HepG2 (cell line): ENCODE results near the gene SELENOW. TPM values are rescaled to one million over a fixed set of nuclear protein-coding genes. Genes with fewer than 3 reads are reported as not detected.

Experiments
- ATAC-seq: fragments of 200-7000 bp; cut with Tn5 transposase; 3 replicates; pipeline ENCODE4 v1.9.1; 2020; ENCODE audit warnings: mild to moderate bottlenecking, moderate library complexity
- BruUV-seq: library from RNA; stranded (reverse); fragments of 400-500 nt; replicated peaks from 2 replicates; lab custom pipeline; 2021; lab: Mats Ljungman, UMichigan
- CTCF ChIA-PET: fragments of 300-600 bp; formaldehyde crosslinking; extraction: SDS; loops from one replicate; lab custom pipeline; 2021; ENCODE audit warnings: low total read pairs, inconsistent platforms, low intra/inter-chr PET ratio; lab: Yijun Ruan, JAX
- POLR2A ChIA-PET: fragments of 350-600 bp; sonication (Branson Sonifier 250); formaldehyde crosslinking; loops from one replicate; lab custom pipeline; 2020; ENCODE audit warnings: antibody characterized with exemption, inconsistent platforms; lab: Yijun Ruan, JAX
- DNase-seq: peaks from one replicate; pipeline ENCODE4 v3.0.0-alpha.2; 2015; ENCODE audit warnings: low spot score
- FAIRE-seq: peaks from 3 replicates; lab custom pipeline; 2011; peaks lifted over from hg19 to GRCh38; lab: Jason Lieb, UNC
- H2AFZ ChIP-seq: one replicate; pipeline ENCODE4 v1.6.1; 2011; ENCODE audit warnings: low read length, inconsistent platforms
- H3K27ac ChIP-seq: fragments of 300-600 bp; 3 replicates; pipeline ENCODE4 v1.8.0; 2011; ENCODE audit warnings: mixed run types, mild to moderate bottlenecking, mixed read lengths, low read length, inconsistent platforms; ENCODE audit not compliant: insufficient read depth; ENCODE audit errors: extremely low read length
- H3K27me3 ChIP-seq, 2 experiments: fragments of 200-600 bp in 1 of 2; 2 replicates in 1 of 2; 3 replicates in 1 of 2; pipeline versions ENCODE4 v1.6.0 to v1.8.0; 2011; ENCODE audit warnings: low read length in 2 of 2, mild to moderate bottlenecking in 2 of 2, moderate library complexity in 2 of 2, inconsistent platforms in 1 of 2; ENCODE audit not compliant: insufficient read depth in 2 of 2, control insufficient read depth in 1 of 2
- H3K36me3 ChIP-seq, 2 experiments: fragments of 200-600 bp in 1 of 2; replicated peaks in 1 of 2; 2 replicates in 1 of 2; 3 replicates in 1 of 2; pipeline versions ENCODE4 v1.5.1 to v1.8.0; 2011; ENCODE audit warnings: low read length in 2 of 2, inconsistent platforms in 1 of 2; ENCODE audit not compliant: insufficient read depth in 2 of 2, control insufficient read depth in 1 of 2
- H3K4me1 ChIP-seq: 2 replicates; pipeline ENCODE4 v1.5.1; 2012; ENCODE audit warnings: low read length, inconsistent platforms; ENCODE audit not compliant: insufficient read depth
- H3K4me2 ChIP-seq: 2 replicates; pipeline ENCODE4 v1.6.0; 2011; ENCODE audit warnings: low read depth, low read length, inconsistent platforms
- H3K4me3 ChIP-seq, 3 experiments: fragments of 200-600 bp in 1 of 3; sonication (generic), shearing (Covaris generic) in 1 of 3; replicated peaks in 1 of 3; 2 replicates each; pipeline ENCODE4 v1.5.1; 2011 to 2016; ENCODE audit warnings: low read length in 3 of 3, inconsistent platforms in 2 of 3, low read depth in 2 of 3, mild to moderate bottlenecking in 2 of 3, control low read depth in 1 of 3, mixed read lengths in 1 of 3; ENCODE audit not compliant: insufficient read depth in 1 of 3
- H3K79me2 ChIP-seq: one replicate; pipeline ENCODE4 v1.6.1; 2011; ENCODE audit warnings: low read length, inconsistent platforms; ENCODE audit not compliant: insufficient read depth
- H3K9ac ChIP-seq: 2 replicates; pipeline ENCODE4 v1.6.0; 2011; ENCODE audit warnings: mild to moderate bottlenecking, low read depth, low read length, inconsistent platforms; ENCODE audit not compliant: insufficient read depth
- H3K9me3 ChIP-seq: 2 replicates; pipeline ENCODE4 v1.5.1; 2012; ENCODE audit warnings: mild to moderate bottlenecking, low read length
- H4K20me1 ChIP-seq: 2 replicates; pipeline ENCODE4 v1.6.0; 2011; ENCODE audit warnings: inconsistent platforms, mild to moderate bottlenecking, low read length, moderate library complexity; ENCODE audit not compliant: insufficient read depth
- DR1 ChIP-seq: sonication (generic); formaldehyde crosslinking; IDR thresholded peaks from 2 replicates; pipeline ENCODE4 v1.8.0; 2021; ENCODE audit warnings: mild to moderate bottlenecking, missing genetic modification reagents, inconsistent platforms
- KDM1A ChIP-seq: IDR thresholded peaks from 2 replicates; pipeline ENCODE4 v1.6.1; 2016; ENCODE audit warnings: missing compliant biosample characterization
- MIER2 ChIP-seq: IDR thresholded peaks from 2 replicates; pipeline ENCODE4 v1.6.1; 2016; ENCODE audit warnings: missing biosample characterization, missing genetic modification reagents
- MTF2 ChIP-seq: sonication (generic); formaldehyde crosslinking; IDR thresholded peaks from 2 replicates; pipeline ENCODE4 v1.5.0; 2020; ENCODE audit warnings: missing genetic modification reagents, borderline replicate concordance
- NCOA5 ChIP-seq: sonication (generic); formaldehyde crosslinking; IDR thresholded peaks from 2 replicates; pipeline ENCODE4 v1.4.0; 2020; ENCODE audit warnings: missing genetic modification reagents
- NFIC ChIP-seq: IDR thresholded peaks from 2 replicates; pipeline ENCODE4 v1.6.1; 2012; ENCODE audit warnings: mild to moderate bottlenecking, low read length, inconsistent platforms
- NFYB ChIP-seq: sonication (generic); formaldehyde crosslinking; IDR thresholded peaks from 2 replicates; pipeline ENCODE4 v1.4.0; 2020; ENCODE audit warnings: missing genetic modification reagents
- PHF20 ChIP-seq: sonication (generic); formaldehyde crosslinking; IDR thresholded peaks from 2 replicates; pipeline ENCODE4 v1.5.0; 2020; ENCODE audit warnings: mild to moderate bottlenecking, missing genetic modification reagents
- RAD21 ChIP-seq: fragments of 450-650 bp; formaldehyde crosslinking; IDR thresholded peaks from 2 replicates; pipeline ENCODE4 v1.5.0; 2020; ENCODE audit warnings: mild to moderate bottlenecking
- SCMH1 ChIP-seq: sonication (generic); formaldehyde crosslinking; IDR thresholded peaks from 2 replicates; pipeline ENCODE4 v1.9.0; 2021; ENCODE audit warnings: missing genetic modification reagents, mild to moderate bottlenecking, borderline replicate concordance
- SP1 ChIP-seq, 2 experiments: fragments of 450-650 bp in 1 of 2; sonication (generic) in 1 of 2; formaldehyde crosslinking in 1 of 2; IDR thresholded peaks; 2 replicates each; pipeline versions ENCODE4 v1.4.0 to v1.6.1; 2016 to 2020; ENCODE audit warnings: missing genetic modification reagents in 1 of 2
- ZFP36 ChIP-seq: fragments of 150-350 bp; IDR thresholded peaks from 2 replicates; pipeline ENCODE4 v1.6.1; 2018; ENCODE audit warnings: borderline replicate concordance, low read length, low read depth; ENCODE audit not compliant: partially characterized antibody
- ZMYM3 ChIP-seq: sonication (generic); formaldehyde crosslinking; IDR thresholded peaks from 2 replicates; pipeline ENCODE4 v1.5.1; 2020; ENCODE audit warnings: mild to moderate bottlenecking, missing genetic modification reagents
- ZNF136 ChIP-seq: sonication (generic); formaldehyde crosslinking; IDR thresholded peaks from 2 replicates; pipeline ENCODE4 v1.8.1; 2022; ENCODE audit warnings: low read depth, mild to moderate bottlenecking, moderate library complexity, missing genetic modification reagents
- ZNF460 ChIP-seq: sonication (generic); formaldehyde crosslinking; IDR thresholded peaks from 2 replicates; pipeline ENCODE4 v1.5.1; 2020; ENCODE audit warnings: missing genetic modification reagents, mild to moderate bottlenecking, borderline replicate concordance
- ZNF484 ChIP-seq: sonication (generic); formaldehyde crosslinking; IDR thresholded peaks from 2 replicates; pipeline ENCODE4 v1.5.1; 2020; ENCODE audit warnings: mild to moderate bottlenecking, low read depth, missing genetic modification reagents, borderline replicate concordance
- WGBS: methylation state at CpG from one replicate; pipeline ENCODE4 v1.1.6; 2017; ENCODE audit warnings: low lambda C conversion rate; 5-methylcytosine and 5-hydroxymethylcytosine counted together
- in situ Hi-C: cut with HindIII; loops from 2 replicates; pipeline ENCODE4 v1.10.0; 2017; ENCODE audit warnings: low pct_unique_long_range_greater_than_20kb; ENCODE audit not compliant: extremely low pct_ligation_motif_present
- intact Hi-C: fragments of 100-400 bp; cut with micrococcal nuclease; formaldehyde crosslinking; loops from one replicate; pipeline ENCODE4 v1.10.0; 2022; ENCODE audit not compliant: unreplicated experiment
- polyA plus RNA-seq, 8 experiments: library from polyadenylated mRNA; depleted of rRNA in 3 of 8; stranded (reverse) in 7 of 8; unstranded in 1 of 8; fragments of >200 nt; fragmentation: Illumina TruSeq in 4 of 8; extraction: Trizol in 4 of 8; gene quantifications; 2 replicates each; pipeline versions ENCODE4 v1.2.1 to v1.2.3, GENCODE V29; 2011 to 2016; ENCODE audit warnings: low read depth in 4 of 8, missing spikeins in 1 of 8, mixed read lengths in 1 of 8; ENCODE audit not compliant: insufficient read depth in 1 of 8
- total RNA-seq, 5 experiments: library from RNA; depleted of rRNA; stranded (reverse); fragments of >200 nt; fragmentation: Illumina TruSeq; extraction: Trizol; gene quantifications; 2 replicates each; pipeline ENCODE4 v1.2.3, GENCODE V29; 2016; ENCODE audit warnings: low read depth in 1 of 5
- TF ChIP-seq, protein P1 (sequence below): sonication (generic); formaldehyde crosslinking; conservative IDR thresholded peaks from 2 replicates; pipeline ENCODE4 v1.4.0; 2020; ENCODE audit warnings: missing genetic modification reagents
- TF ChIP-seq, protein P2 (sequence below): sonication (generic); formaldehyde crosslinking; IDR thresholded peaks from 2 replicates; pipeline ENCODE4 v1.5.1; 2020; ENCODE audit warnings: mild to moderate bottlenecking, moderate library complexity, missing genetic modification reagents
- TF ChIP-seq, protein P3 (sequence below): sonication (generic); IDR thresholded peaks from 2 replicates; pipeline ENCODE4 v1.6.1; 2016; ENCODE audit warnings: low read depth, borderline replicate concordance
- TF ChIP-seq, protein P4 (sequence below): IDR thresholded peaks from 2 replicates; pipeline ENCODE4 v1.6.1; 2016; ENCODE audit warnings: missing genetic modification reagents, missing compliant biosample characterization

The SELENOW gene
- total and polyA plus RNA-seq, 2 of the 13 experiments (the other 11 are each of a cell fraction or from before 2014, with no cell fraction given): 50.3 to 64.7 TPM

DNA sequence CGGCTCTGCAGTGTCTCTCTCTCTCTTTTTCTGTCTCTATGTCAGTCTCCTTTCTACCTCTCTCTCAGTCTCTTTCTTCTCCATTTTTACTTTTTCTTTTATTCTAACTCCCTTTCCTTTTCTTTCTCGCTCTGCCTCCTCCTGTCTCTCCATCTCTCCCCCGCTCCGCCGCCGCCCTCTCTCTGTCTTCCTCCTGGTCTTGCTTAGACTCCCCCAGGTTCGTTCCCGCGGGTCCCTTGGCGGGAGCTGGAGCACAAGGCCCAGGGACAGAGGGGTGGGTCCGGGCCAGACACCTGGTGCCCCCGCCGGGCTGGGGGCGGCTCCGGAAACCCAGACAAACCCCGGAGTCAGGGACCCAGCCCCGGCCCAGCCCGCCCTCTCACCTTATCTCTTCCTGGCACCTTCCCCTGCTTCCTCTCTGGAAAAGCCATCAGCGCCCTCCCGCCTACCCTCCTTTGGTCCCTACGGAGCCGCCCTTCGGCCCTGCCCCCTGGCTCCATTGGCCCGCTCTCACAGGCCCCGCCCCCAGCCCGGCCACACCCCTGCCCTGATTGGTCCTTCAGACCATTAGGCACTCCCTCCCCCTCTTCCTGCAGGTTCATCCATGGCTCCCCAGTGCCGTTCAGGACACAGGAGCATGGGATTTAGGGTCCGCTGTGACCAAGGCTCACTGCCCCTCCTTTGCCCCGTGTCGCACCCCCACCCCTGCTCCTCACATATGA is 48.5 kb upstream of the SELENOW start:
- peak overlapping the region; percentile 65 for H3K4me2 ChIP-seq
- in situ Hi-C loops: no loop called here
- peak; percentile 82 for ATAC-seq
- ChIA-PET CTCF (interaction anchor here (0.7 kb wide), 1 partner anchor 1382 kb away, joined by 3 read pairs; no protein-coding TSS in a partner anchor), POLR2A (no interaction called here)
- H3K9ac ChIP-seq: no peak overlapping the region
- H4K20me1 ChIP-seq: no peaks in the 10 kb centered on the region
- H3K9me3 ChIP-seq: no peaks in the 10 kb centered on the region
- H3K36me3 ChIP-seq: no peaks in the 10 kb centered on the region
- BruUV-seq: no TSS peak
- FAIRE-seq: no peak
- H2AFZ ChIP-seq: no peak overlapping the region
- H3K27ac ChIP-seq: no peak overlapping the region
- H3K79me2 ChIP-seq: no peaks in the 10 kb centered on the region
- WGBS: 30% methylated on average over 27 of the region's 30 CpGs
- no peaks in the 10 kb centered on the region for H3K27me3 ChIP-seq
- peaks cover 41% of the 10 kb centered on the region for H3K4me1 ChIP-seq
- H3K4me3 ChIP-seq: peak overlapping the region; percentile 26 to 50 (median 43); a peak in 4 of 6 replicates
- DNase-seq: peak; percentile 57
- intact Hi-C loops: no loop called here
- TF ChIP-seq ZMYM3 (CRISPR knock-in tag) (peak; percentile 72), NFYB (CRISPR knock-in tag) (peak; percentile 69), NFIC (no peak), SP1 (IDR thresholded peaks at IDR 0.05) (no peak), SP1 (CRISPR knock-in tag; IDR thresholded peaks at IDR 0.05) (peak; percentile 67), SCMH1 (CRISPR knock-in tag) (no peak), ZFP36 (peak; percentile 74), NCOA5 (no peak), DR1 (CRISPR knock-in tag) (no peak), RAD21 (no peak), MTF2 (CRISPR knock-in tag) (no peak), ZNF484 (CRISPR knock-in tag) (no peak), ZNF136 (CRISPR knock-in tag) (no peak), ZNF460 (CRISPR knock-in tag) (no peak), MIER2 (CRISPR knock-in tag) (no peak), KDM1A (CRISPR knock-in tag) (peak; percentile 80; the same call in 1 of the 2 replicates), PHF20 (CRISPR knock-in tag) (no peak)
- TF ChIP-seq, protein P1, sequence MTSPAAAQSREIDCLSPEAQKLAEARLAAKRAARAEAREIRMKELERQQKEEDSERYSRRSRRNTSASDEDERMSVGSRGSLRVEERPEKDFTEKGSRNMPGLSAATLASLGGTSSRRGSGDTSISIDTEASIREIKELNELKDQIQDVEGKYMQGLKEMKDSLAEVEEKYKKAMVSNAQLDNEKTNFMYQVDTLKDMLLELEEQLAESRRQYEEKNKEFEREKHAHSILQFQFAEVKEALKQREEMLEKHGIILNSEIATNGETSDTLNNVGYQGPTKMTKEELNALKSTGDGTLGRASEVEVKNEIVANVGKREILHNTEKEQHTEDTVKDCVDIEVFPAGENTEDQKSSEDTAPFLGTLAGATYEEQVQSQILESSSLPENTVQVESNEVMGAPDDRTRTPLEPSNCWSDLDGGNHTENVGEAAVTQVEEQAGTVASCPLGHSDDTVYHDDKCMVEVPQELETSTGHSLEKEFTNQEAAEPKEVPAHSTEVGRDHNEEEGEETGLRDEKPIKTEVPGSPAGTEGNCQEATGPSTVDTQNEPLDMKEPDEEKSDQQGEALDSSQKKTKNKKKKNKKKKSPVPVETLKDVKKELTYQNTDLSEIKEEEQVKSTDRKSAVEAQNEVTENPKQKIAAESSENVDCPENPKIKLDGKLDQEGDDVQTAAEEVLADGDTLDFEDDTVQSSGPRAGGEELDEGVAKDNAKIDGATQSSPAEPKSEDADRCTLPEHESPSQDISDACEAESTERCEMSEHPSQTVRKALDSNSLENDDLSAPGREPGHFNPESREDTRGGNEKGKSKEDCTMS (CRISPR knock-in tag): no peak
- TF ChIP-seq, protein P2, sequence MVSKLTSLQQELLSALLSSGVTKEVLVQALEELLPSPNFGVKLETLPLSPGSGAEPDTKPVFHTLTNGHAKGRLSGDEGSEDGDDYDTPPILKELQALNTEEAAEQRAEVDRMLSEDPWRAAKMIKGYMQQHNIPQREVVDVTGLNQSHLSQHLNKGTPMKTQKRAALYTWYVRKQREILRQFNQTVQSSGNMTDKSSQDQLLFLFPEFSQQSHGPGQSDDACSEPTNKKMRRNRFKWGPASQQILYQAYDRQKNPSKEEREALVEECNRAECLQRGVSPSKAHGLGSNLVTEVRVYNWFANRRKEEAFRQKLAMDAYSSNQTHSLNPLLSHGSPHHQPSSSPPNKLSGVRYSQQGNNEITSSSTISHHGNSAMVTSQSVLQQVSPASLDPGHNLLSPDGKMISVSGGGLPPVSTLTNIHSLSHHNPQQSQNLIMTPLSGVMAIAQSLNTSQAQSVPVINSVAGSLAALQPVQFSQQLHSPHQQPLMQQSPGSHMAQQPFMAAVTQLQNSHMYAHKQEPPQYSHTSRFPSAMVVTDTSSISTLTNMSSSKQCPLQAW (CRISPR knock-in tag): no peak
- TF ChIP-seq, protein P3, sequence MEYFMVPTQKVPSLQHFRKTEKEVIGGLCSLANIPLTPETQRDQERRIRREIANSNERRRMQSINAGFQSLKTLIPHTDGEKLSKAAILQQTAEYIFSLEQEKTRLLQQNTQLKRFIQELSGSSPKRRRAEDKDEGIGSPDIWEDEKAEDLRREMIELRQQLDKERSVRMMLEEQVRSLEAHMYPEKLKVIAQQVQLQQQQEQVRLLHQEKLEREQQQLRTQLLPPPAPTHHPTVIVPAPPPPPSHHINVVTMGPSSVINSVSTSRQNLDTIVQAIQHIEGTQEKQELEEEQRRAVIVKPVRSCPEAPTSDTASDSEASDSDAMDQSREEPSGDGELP: no peak
- TF ChIP-seq, protein P4, sequence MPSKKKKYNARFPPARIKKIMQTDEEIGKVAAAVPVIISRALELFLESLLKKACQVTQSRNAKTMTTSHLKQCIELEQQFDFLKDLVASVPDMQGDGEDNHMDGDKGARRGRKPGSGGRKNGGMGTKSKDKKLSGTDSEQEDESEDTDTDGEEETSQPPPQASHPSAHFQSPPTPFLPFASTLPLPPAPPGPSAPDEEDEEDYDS (CRISPR knock-in tag): peak; percentile 37; the same call in 1 of the 2 replicates
